CD14-positive monocyte (primary cell): ENCODE data around the gene COL26A1. TPM values are rescaled to one million over a fixed set of nuclear protein-coding genes. Genes with fewer than 3 reads are reported as not detected.

Source experiments
- DNase-seq, 3 donors: peaks; one replicate each; pipeline ENCODE4 v3.0.0-alpha.2; 2011 to 2022
- H2AFZ ChIP-seq: 2 replicates; pipeline ENCODE4 v1.6.0; 2012; ENCODE audit warnings: mild to moderate bottlenecking, low read depth, low read length, inconsistent platforms; ENCODE audit not compliant: insufficient read depth, poor library complexity, severe bottlenecking
- H3K27ac ChIP-seq, 2 donors: 1 replicate in 1 of 2; 2 replicates in 1 of 2; pipeline ENCODE4 v1.5.1; 2012 to 2013; ENCODE audit warnings: low read length in 2 of 2, control low read depth in 1 of 2, inconsistent platforms in 1 of 2, low read depth in 1 of 2, mild to moderate bottlenecking in 1 of 2
- H3K27me3 ChIP-seq, 2 donors: one replicate each; pipeline versions ENCODE4 v1.6.0 to v1.6.1; 2011 to 2013; ENCODE audit warnings: low read length in 2 of 2; ENCODE audit not compliant: control insufficient read depth in 2 of 2, insufficient read depth in 2 of 2
- H3K36me3 ChIP-seq, 2 donors: replicated peaks in 1 of 2; 1 replicate in 1 of 2; 2 replicates in 1 of 2; pipeline versions ENCODE4 v1.5.1 to v1.6.1; 2012 to 2013; ENCODE audit warnings: low read length in 2 of 2, control low read depth in 1 of 2, inconsistent platforms in 1 of 2, mild to moderate bottlenecking in 1 of 2; ENCODE audit not compliant: insufficient read depth in 2 of 2, control insufficient read depth in 1 of 2
- H3K4me1 ChIP-seq, 2 donors: 1 replicate in 1 of 2; 2 replicates in 1 of 2; pipeline versions ENCODE4 v1.5.1 to v1.6.1; 2012 to 2013; ENCODE audit warnings: low read length in 2 of 2, control low read depth in 1 of 2, inconsistent platforms in 1 of 2, mild to moderate bottlenecking in 1 of 2, moderate library complexity in 1 of 2; ENCODE audit not compliant: insufficient read depth in 2 of 2, control insufficient read depth in 1 of 2
- H3K4me2 ChIP-seq: replicated peaks from 2 replicates; pipeline ENCODE3; 2012; ENCODE audit warnings: low read length, moderate library complexity, mild to moderate bottlenecking; ENCODE audit not compliant: poor library complexity, severe bottlenecking; ENCODE audit errors: extremely low read depth
- H3K4me3 ChIP-seq, 3 experiments: fragments of 200-600 bp in 1 of 3; sonication (generic) in 1 of 3; replicated peaks in 1 of 3; 1 replicate in 2 of 3; 2 replicates in 1 of 3; pipeline ENCODE4 v1.5.1; 2011 to 2013; ENCODE audit warnings: low read length in 3 of 3, mild to moderate bottlenecking in 3 of 3, control low read depth in 2 of 3, low read depth in 2 of 3, inconsistent platforms in 1 of 3, moderate library complexity in 1 of 3
- H3K79me2 ChIP-seq: 2 replicates; pipeline ENCODE4 v1.6.0; 2012; ENCODE audit warnings: mild to moderate bottlenecking, control low read depth, inconsistent platforms, low read length, moderate library complexity; ENCODE audit not compliant: insufficient read depth
- H3K9ac ChIP-seq: 2 replicates; pipeline ENCODE4 v1.6.0; 2017; ENCODE audit warnings: low read length, mild to moderate bottlenecking; ENCODE audit not compliant: insufficient read depth, poor library complexity, severe bottlenecking
- H3K9me3 ChIP-seq, 2 donors: replicated peaks in 1 of 2; 1 replicate in 1 of 2; 2 replicates in 1 of 2; pipeline versions ENCODE4 v1.5.1 to v1.6.1; 2012 to 2013; ENCODE audit warnings: low read length in 2 of 2, control low read depth in 1 of 2; ENCODE audit not compliant: control insufficient read depth in 1 of 2, insufficient read depth in 1 of 2
- H4K20me1 ChIP-seq: 2 replicates; pipeline ENCODE4 v1.6.0; 2012; ENCODE audit warnings: mild to moderate bottlenecking, low read length, control low read depth, moderate library complexity; ENCODE audit not compliant: insufficient read depth
- H3K27ac Mint-ChIP-seq, 7 donors: one replicate each; pipeline ENCODE4 v1.8.0; 2020; ENCODE audit warnings: mild to moderate bottlenecking in 7 of 7, mixed read lengths in 7 of 7, moderate library complexity in 6 of 7, inconsistent platforms in 2 of 7
- H3K27me3 Mint-ChIP-seq, 3 donors: one replicate each; pipeline ENCODE4 v1.8.0; 2021 to 2022; ENCODE audit warnings: low read depth in 3 of 3, mild to moderate bottlenecking in 3 of 3, mixed read lengths in 3 of 3, moderate library complexity in 3 of 3, inconsistent platforms in 1 of 3
- H3K36me3 Mint-ChIP-seq, 2 donors: one replicate each; pipeline ENCODE4 v1.8.0; 2020; ENCODE audit warnings: mixed read lengths in 2 of 2, inconsistent platforms in 1 of 2, mild to moderate bottlenecking in 1 of 2
- H3K4me1 Mint-ChIP-seq: one replicate; pipeline ENCODE4 v1.8.0; 2020; ENCODE audit warnings: mild to moderate bottlenecking, mixed read lengths
- H3K4me3 Mint-ChIP-seq, 2 donors: one replicate each; pipeline ENCODE4 v1.8.0; 2020; ENCODE audit warnings: mild to moderate bottlenecking in 2 of 2, mixed read lengths in 2 of 2, moderate library complexity in 1 of 2
- H3K9me3 Mint-ChIP-seq, 7 donors: one replicate each; pipeline ENCODE4 v1.8.0; 2020 to 2022; ENCODE audit warnings: mixed read lengths in 7 of 7, mild to moderate bottlenecking in 6 of 7, moderate library complexity in 6 of 7, inconsistent platforms in 2 of 7
- CTCF ChIP-seq: fragments of 200-600 bp; IDR thresholded peaks from one replicate; pipeline ENCODE4 v1.8.0; 2022; ENCODE audit warnings: antibody characterized with exemption, mild to moderate bottlenecking
- WGBS: methylation state at CpG from one replicate; pipeline ENCODE4 v1.1.5; 2013; ENCODE audit warnings: missing lambda C conversion rate; ENCODE audit not compliant: insufficient coverage; 5-methylcytosine and 5-hydroxymethylcytosine counted together
- intact Hi-C, 2 donors: fragments of 100-400 bp; cut with micrococcal nuclease; formaldehyde crosslinking; loops; one replicate each; pipeline versions ENCODE4 v1.15.0 to v1.15.1; 2023
- polyA plus RNA-seq, 3 donors: library from polyadenylated mRNA; depleted of rRNA in 1 of 3; unstranded in 2 of 3; stranded (reverse) in 1 of 3; fragments of 300-500 nt in 2 of 3; fragments of >200 nt in 1 of 3; fragmentation: Illumina TruSeq in 2 of 3; gene quantifications; 1 replicate in 2 of 3; 2 replicates in 1 of 3; pipeline ENCODE4 v1.2.3, GENCODE V29; 2012 to 2021

The COL26A1 gene
- polyA plus RNA-seq, 3 donors: not detected

GRCh38 chr7:101393865-101394264, 31.2 kb downstream of the COL26A1 start:
- intact Hi-C loops: no loop called here
- no peak for DNase-seq
- no peak overlapping the region for H3K4me3 Mint-ChIP-seq
- no peaks in the 10 kb centered on the region for H3K79me2 ChIP-seq
- H3K9me3 Mint-ChIP-seq: peaks cover 0 to 5% (median 2%) of the 10 kb centered on the region in 7 donors
- no peak overlapping the region for H3K27ac Mint-ChIP-seq
- H3K27ac ChIP-seq: no peak overlapping the region
- H3K4me1 Mint-ChIP-seq: peaks cover 10% of the 10 kb centered on the region
- H3K9ac ChIP-seq: no peak overlapping the region
- no peak overlapping the region for H2AFZ ChIP-seq
- H3K36me3 Mint-ChIP-seq: no peaks in the 10 kb centered on the region
- no peak overlapping the region for H3K4me3 ChIP-seq
- TF ChIP-seq CTCF: no peak
- no peaks in the 10 kb centered on the region for H3K9me3 ChIP-seq
- peaks cover 0 to 2% of the 10 kb centered on the region in 2 donors for H3K4me1 ChIP-seq
- WGBS: 91% methylated on average over 1 of the region's 3 CpGs
- H3K27me3 ChIP-seq: no peaks in the 10 kb centered on the region
- H3K4me2 ChIP-seq: no peak overlapping the region
- no peaks in the 10 kb centered on the region for H3K36me3 ChIP-seq
- no peaks in the 10 kb centered on the region for H4K20me1 ChIP-seq
- H3K27me3 Mint-ChIP-seq: peaks cover 1 to 16% (median 6%) of the 10 kb centered on the region in 3 donors

DNA sequence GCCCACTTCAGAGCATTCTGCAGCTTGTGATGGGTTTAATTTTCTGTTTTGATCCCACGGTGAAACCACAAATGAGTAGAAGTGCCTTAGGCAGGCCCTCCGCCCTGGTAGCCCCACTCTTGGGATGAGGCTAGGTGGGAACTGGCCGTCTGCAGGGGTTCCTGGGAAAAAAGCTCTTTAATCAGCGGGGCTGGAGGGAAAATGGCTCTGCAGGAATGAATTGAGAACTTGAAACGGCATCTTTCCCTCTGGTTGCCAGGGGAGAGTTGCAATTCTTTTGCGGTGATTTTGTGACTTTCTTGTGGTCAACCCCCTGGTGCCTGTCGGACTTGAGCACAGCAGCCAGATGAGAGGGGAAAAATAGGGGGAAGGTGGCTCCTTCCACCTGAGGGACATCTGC, 32.7 kb downstream of the COL26A1 start:
- Mint-ChIP-seq H3K27me3 (peaks cover 1 to 17% (median 5%) of the 10 kb centered on the region in 3 donors), H3K27ac (no peak overlapping the region), H3K9me3 (peaks cover 0 to 5% (median 2%) of the 10 kb centered on the region in 7 donors), H3K36me3 (no peaks in the 10 kb centered on the region), H3K4me1 (peaks cover 10% of the 10 kb centered on the region), H3K4me3 (no peak overlapping the region)
- Histone ChIP-seq H4K20me1 (no peaks in the 10 kb centered on the region), H3K36me3 (no peaks in the 10 kb centered on the region), H3K9me3 (no peaks in the 10 kb centered on the region), H2AFZ (no peak overlapping the region), H3K4me3 (no peak overlapping the region), H3K9ac (no peak overlapping the region), H3K27me3 (no peaks in the 10 kb centered on the region), H3K4me1 (peaks cover 0 to 2% of the 10 kb centered on the region in 2 donors), H3K79me2 (no peaks in the 10 kb centered on the region), H3K4me2 (no peak overlapping the region), H3K27ac (no peak overlapping the region)
- DNase-seq: no peak
- WGBS: 90% methylated on average over 6 of the region's 7 CpGs
- no peak for TF ChIP-seq CTCF
- intact Hi-C loops: no loop called here
